ENCODE measurements around the gene MRPL10.

GRCh38 chr17:47879776-47880454 is 48.6 kb upstream of the MRPL10 start:
- TF ChIP-seq CTCF (IDR thresholded peaks at IDR 0.05; ENCODE audit: insufficient read depth, low read length, poor library complexity, severe bottlenecking), result no peak
- no peak for TF ChIP-seq EZH2phosphoT487 (conservative IDR thresholded peaks at IDR 0.05; ENCODE audit: low read length)

All from SU-DHL-6 (cell line).